Parathyroid adenoma (tissue), 2 donors: ENCODE data around the gene GALE.
A peak's percentile ranks its signal among the peaks of the same experiment; 100 is the strongest.

Experiments
- H2AFZ ChIP-seq: fragments of 300-600 bp; sonication (generic); one replicate; pipeline ENCODE4 v1.7.0; 2017; ENCODE audit warnings: antibody characterized with exemption, mild to moderate bottlenecking
- H3K27ac ChIP-seq: fragments of 300-600 bp; sonication (generic); one replicate; pipeline ENCODE4 v1.7.0; 2017
- H3K27me3 ChIP-seq: fragments of 300-600 bp; sonication (generic); one replicate; pipeline ENCODE4 v1.7.0; 2017; ENCODE audit warnings: low read length; ENCODE audit not compliant: control insufficient read depth, insufficient read depth
- H3K36me3 ChIP-seq: fragments of 300-600 bp; sonication (generic); one replicate; pipeline ENCODE4 v1.7.0; 2017; ENCODE audit warnings: low read length; ENCODE audit not compliant: control insufficient read depth, insufficient read depth
- H3K4me1 ChIP-seq: fragments of 300-600 bp; sonication (generic); one replicate; pipeline ENCODE4 v1.7.0; 2017; ENCODE audit warnings: control low read depth
- H3K4me2 ChIP-seq: fragments of 300-600 bp; sonication (generic); one replicate; pipeline ENCODE4 v1.7.0; 2017; ENCODE audit warnings: low read length
- H3K4me3 ChIP-seq: fragments of 300-600 bp; sonication (generic); one replicate; pipeline ENCODE4 v1.7.0; 2017; ENCODE audit warnings: low read depth, low read length
- H3K79me2 ChIP-seq: fragments of 300-600 bp; sonication (generic); one replicate; pipeline ENCODE4 v1.7.0; 2017; ENCODE audit warnings: control low read depth
- H3K9ac ChIP-seq: fragments of 300-600 bp; sonication (generic); one replicate; pipeline ENCODE4 v1.7.0; 2017; ENCODE audit warnings: mild to moderate bottlenecking
- H3K9me3 ChIP-seq: fragments of 300-600 bp; sonication (generic); one replicate; pipeline ENCODE4 v1.7.0; 2017; ENCODE audit warnings: low read length; ENCODE audit not compliant: control insufficient read depth
- CTCF ChIP-seq: fragments of 300-600 bp; sonication (generic); IDR thresholded peaks from one replicate; pipeline ENCODE4 v1.7.0; 2017; ENCODE audit warnings: antibody characterized with exemption, mild to moderate bottlenecking
- donor health status: primary hyperparathyroidism.

Gene GALE

DNA sequence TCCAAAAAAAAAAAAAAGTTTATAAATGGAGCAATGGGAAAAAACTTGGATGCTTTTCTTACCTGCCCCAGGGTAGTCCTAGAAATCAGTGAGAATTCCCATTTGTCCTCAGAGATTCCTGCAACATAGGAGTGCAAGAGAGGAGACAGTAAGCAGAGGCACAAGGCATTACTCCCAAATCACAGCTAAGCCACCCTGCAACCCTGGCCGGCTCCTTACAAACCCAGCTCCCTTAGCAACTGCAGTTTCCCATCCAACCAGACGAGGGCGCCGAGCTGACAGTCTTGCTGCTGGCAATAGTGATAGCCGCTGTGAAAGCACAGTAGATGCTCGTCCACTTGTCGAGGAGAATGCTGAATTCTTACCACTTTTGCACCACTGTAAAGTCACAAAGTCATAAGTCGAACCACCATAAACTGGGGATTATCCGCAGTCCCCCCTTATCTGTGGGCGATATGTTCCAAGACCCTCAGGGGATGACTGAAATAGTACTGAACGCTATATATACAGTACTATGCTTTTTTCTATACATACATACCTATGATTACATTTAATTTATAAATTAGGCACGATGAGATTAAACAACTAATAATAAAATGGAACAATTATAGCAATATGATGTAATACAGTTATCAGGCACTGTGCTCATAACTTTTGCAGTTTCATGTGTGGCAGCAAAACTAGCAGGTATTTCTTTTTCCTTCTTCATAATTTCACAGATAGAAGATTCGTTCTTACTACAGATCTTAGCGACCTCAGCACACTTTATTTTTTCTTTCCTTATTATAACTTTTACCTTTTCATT lies 28.3 kb downstream of the GALE start:
- no peak overlapping the region for H3K9ac ChIP-seq
- H3K4me3 ChIP-seq: peak overlapping the region; percentile 6
- no peak overlapping the region for H2AFZ ChIP-seq
- peaks cover 2% of the 10 kb centered on the region for H3K79me2 ChIP-seq
- no peaks in the 10 kb centered on the region for H3K27me3 ChIP-seq
- H3K27ac ChIP-seq: no peak overlapping the region
- no peak overlapping the region for H3K4me2 ChIP-seq
- H3K9me3 ChIP-seq: no peaks in the 10 kb centered on the region
- no peaks in the 10 kb centered on the region for H3K36me3 ChIP-seq
- peak; percentile 81 for TF ChIP-seq CTCF
- H3K4me1 ChIP-seq: peaks cover under 1% of the 10 kb centered on the region

DNA sequence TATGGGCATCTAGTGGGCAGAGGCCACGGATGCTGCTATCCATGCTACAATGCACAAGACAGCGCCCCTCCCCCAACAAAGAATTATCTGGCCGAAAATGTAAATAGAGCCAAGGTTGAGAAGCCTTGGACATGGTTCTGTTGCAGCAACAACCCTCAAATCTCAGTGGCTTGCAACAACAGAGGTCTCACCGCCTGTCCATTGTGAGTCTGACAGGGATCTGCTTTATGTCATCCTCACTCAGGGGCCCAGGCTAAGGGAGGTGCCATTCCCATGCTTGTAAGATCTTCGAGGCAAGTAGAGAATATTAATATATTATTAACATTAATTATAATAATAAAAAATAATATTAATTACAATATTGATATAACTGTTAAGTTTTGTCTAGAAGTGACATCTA lies 31.8 kb downstream of the GALE start:
- H3K4me2 ChIP-seq: no peak overlapping the region
- H3K36me3 ChIP-seq: no peaks in the 10 kb centered on the region
- no peaks in the 10 kb centered on the region for H3K27me3 ChIP-seq
- H3K9me3 ChIP-seq: no peaks in the 10 kb centered on the region
- no peak overlapping the region for H3K9ac ChIP-seq
- peaks cover 2% of the 10 kb centered on the region for H3K79me2 ChIP-seq
- no peak overlapping the region for H3K27ac ChIP-seq
- H3K4me1 ChIP-seq: no peaks in the 10 kb centered on the region
- no peak for TF ChIP-seq CTCF
- no peak overlapping the region for H3K4me3 ChIP-seq
- H2AFZ ChIP-seq: no peak overlapping the region

DNA sequence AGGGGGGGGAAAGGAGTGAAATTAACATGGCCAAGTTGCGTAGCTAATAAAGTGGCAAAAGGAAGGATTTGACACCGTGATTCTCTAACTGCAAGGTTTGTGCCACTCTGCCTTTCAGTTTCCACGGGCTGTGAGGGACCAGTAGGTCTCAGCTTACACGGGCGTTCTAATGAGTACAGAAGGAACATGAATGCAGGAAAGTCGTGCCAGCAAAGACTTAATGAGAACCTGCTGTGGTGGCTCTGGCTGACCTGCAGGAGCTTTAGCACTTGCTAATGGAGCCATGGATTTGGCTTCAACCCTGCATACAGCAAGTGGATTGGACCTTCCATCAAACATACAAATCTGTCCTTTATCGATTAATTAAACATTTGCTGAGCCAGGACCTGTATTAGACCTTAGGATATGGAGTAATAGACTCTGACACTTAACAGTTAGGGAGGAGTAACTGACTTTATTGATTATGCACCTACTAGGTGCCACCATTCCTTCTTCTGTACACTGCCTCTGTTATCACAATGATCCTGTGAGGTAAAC lies 37.4 kb downstream of the GALE start:
- H3K27ac ChIP-seq: no peak overlapping the region
- no peak overlapping the region for H3K9ac ChIP-seq
- no peaks in the 10 kb centered on the region for H3K36me3 ChIP-seq

DNA sequence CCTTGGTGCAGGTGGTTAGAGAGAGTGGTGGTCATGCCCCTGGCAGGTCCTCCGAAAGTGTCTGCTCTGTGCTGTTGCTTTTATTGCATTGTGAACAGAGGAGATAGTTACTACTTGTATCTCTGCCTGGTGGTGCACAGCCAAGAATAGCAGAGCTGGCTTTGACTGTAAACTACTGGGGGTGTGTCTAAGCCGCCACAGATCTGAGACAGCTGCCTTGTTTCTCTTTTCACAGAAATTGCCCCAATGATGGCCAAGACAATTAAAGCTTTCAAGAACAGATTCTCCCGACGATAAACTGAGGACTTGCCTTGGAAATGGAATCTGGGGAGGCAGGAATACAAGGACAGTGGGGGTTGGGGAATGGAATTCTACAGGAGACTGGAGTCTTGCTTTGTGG lies 41.3 kb downstream of the GALE start:
- H3K4me3 ChIP-seq: no peak overlapping the region
- peaks cover 2% of the 10 kb centered on the region for H3K79me2 ChIP-seq
- H3K4me1 ChIP-seq: no peaks in the 10 kb centered on the region
- no peak overlapping the region for H3K27ac ChIP-seq
- H3K4me2 ChIP-seq: no peak overlapping the region
- H3K27me3 ChIP-seq: no peaks in the 10 kb centered on the region
- no peaks in the 10 kb centered on the region for H3K36me3 ChIP-seq
- no peak overlapping the region for H2AFZ ChIP-seq
- no peaks in the 10 kb centered on the region for H3K9me3 ChIP-seq
- TF ChIP-seq CTCF: no peak
- no peak overlapping the region for H3K9ac ChIP-seq

More for the DNA sequence above, 37.4 kb downstream of the GALE start:
- H3K4me2 ChIP-seq: no peak overlapping the region
- no peaks in the 10 kb centered on the region for H3K4me1 ChIP-seq
- TF ChIP-seq CTCF: no peak
- no peaks in the 10 kb centered on the region for H3K27me3 ChIP-seq
- H3K9me3 ChIP-seq: no peaks in the 10 kb centered on the region
- no peak overlapping the region for H3K4me3 ChIP-seq
- no peak overlapping the region for H2AFZ ChIP-seq
- H3K79me2 ChIP-seq: no peaks in the 10 kb centered on the region

GRCh38 chr1:23757812-23758211 lies 42.7 kb downstream of the GALE start:
- Histone ChIP-seq H3K4me2 (no peak overlapping the region), H3K4me3 (no peak overlapping the region), H3K9ac (no peak overlapping the region), H2AFZ (no peak overlapping the region), H3K27me3 (no peaks in the 10 kb centered on the region), H3K4me1 (no peaks in the 10 kb centered on the region), H3K9me3 (no peaks in the 10 kb centered on the region), H3K36me3 (no peaks in the 10 kb centered on the region), H3K27ac (no peak overlapping the region), H3K79me2 (peaks cover 2% of the 10 kb centered on the region)
- no peak for TF ChIP-seq CTCF
